ENCODE results near the gene PTPN1. TPM values are rescaled to one million over a fixed set of nuclear protein-coding genes. Genes with fewer than 3 reads are reported as not detected.
"Not testable (repeated sequence)": the region's sequence is repeated elsewhere in the genome, so short reads cannot be mapped to it uniquely, and the experiment has no call there.

PTPN1 gene
- total RNA-seq, 6 experiments from 2014 or later = 37.8 to 46.5 (median 45.2) TPM

- TF ChIP-seq CTCF (IDR thresholded peaks at IDR 0.05) = no peak
- no peaks in the 10 kb centered on the region for H3K9me3 Mint-ChIP-seq
- peaks cover 91% of the 10 kb centered on the region for H3K4me1 Mint-ChIP-seq (ENCODE audit: low read depth)
- H3K27me3 Mint-ChIP-seq (ENCODE audit: insufficient read depth) = no peaks in the 10 kb centered on the region
- peaks cover 20% of the 10 kb centered on the region for H3K36me3 Mint-ChIP-seq (ENCODE audit: low read depth)
- no peak for DNase-seq
- peak overlapping the region; percentile 52 for H3K27ac Mint-ChIP-seq
- no peak overlapping the region for H3K4me3 Mint-ChIP-seq
Measured at GRCh38 chr20:50537546-50538201, 27.5 kb downstream of the PTPN1 start.

GRCh38 chr20:50538276-50538675, 28.1 kb downstream of the PTPN1 start:
- Mint-ChIP-seq H3K36me3 (ENCODE audit: low read depth) (peaks cover 21% of the 10 kb centered on the region), H3K9me3 (no peaks in the 10 kb centered on the region), H3K27ac (peak overlapping the region; percentile 44; the same call in 1 of the 2 replicates), H3K4me3 (no peak overlapping the region), H3K4me1 (ENCODE audit: low read depth) (peaks cover 91% of the 10 kb centered on the region), H3K27me3 (ENCODE audit: insufficient read depth) (no peaks in the 10 kb centered on the region)
- DNase-seq = no peak
- no peak for TF ChIP-seq CTCF (IDR thresholded peaks at IDR 0.05)

- H3K27me3 Mint-ChIP-seq (ENCODE audit: insufficient read depth); DNase-seq; H3K9me3 Mint-ChIP-seq; H3K4me3 Mint-ChIP-seq: not testable (repeated sequence)
- Mint-ChIP-seq H3K4me1 (ENCODE audit: low read depth) (peaks cover 80% of the 10 kb centered on the region), H3K27ac (0 out of 2 replicates have a peak overlapping the region, but pooled peaks have one; percentile 7), H3K36me3 (ENCODE audit: low read depth) (peaks cover 24% of the 10 kb centered on the region)
Measured at GRCh38 chr20:50539798-50540197, 29.6 kb downstream of the PTPN1 start.

- peak; percentile 28; the same call in 1 of the 2 replicates for TF ChIP-seq CTCF (IDR thresholded peaks at IDR 0.05)
- Mint-ChIP-seq H3K27ac (peak overlapping the region; percentile 86), H3K4me1 (ENCODE audit: low read depth) (peaks cover 75% of the 10 kb centered on the region), H3K27me3 (ENCODE audit: insufficient read depth) (no peaks in the 10 kb centered on the region; the same call in 1 of the 2 replicates), H3K9me3 (no peaks in the 10 kb centered on the region), H3K36me3 (ENCODE audit: low read depth) (peaks cover 23% of the 10 kb centered on the region), H3K4me3 (peak overlapping the region; percentile 71)
- DNase-seq = peak; percentile 86
Measured at GRCh38 chr20:50540620-50541605, 30.7 kb downstream of the PTPN1 start.

GRCh38 chr20:50541606-50542041, 31.4 kb downstream of the PTPN1 start:
- Mint-ChIP-seq H3K27me3 (ENCODE audit: insufficient read depth) (no peaks in the 10 kb centered on the region; the same call in 1 of the 2 replicates), H3K36me3 (ENCODE audit: low read depth) (peaks cover 29% of the 10 kb centered on the region), H3K4me1 (ENCODE audit: low read depth) (peaks cover 76% of the 10 kb centered on the region), H3K27ac (peak overlapping the region; percentile 86), H3K9me3 (no peaks in the 10 kb centered on the region), H3K4me3 (peak overlapping the region; percentile 71)
- TF ChIP-seq CTCF (IDR thresholded peaks at IDR 0.05) = no peak
- no peak for DNase-seq

Measured in HFFc6 (cell line).